Glomerular endothelial cell (primary cell): Measurements from ENCODE around the gene DPH6. TPM values are rescaled to one million over a fixed set of nuclear protein-coding genes. Genes with fewer than 3 reads are reported as not detected.
"Not testable (repeated sequence)": the region's sequence is repeated elsewhere in the genome, so short reads cannot be mapped to it uniquely, and the experiment has no call there.

Source experiments
- DNase-seq: peaks from one replicate; pipeline ENCODE4 v3.0.0-alpha.2; 2011; ENCODE audit warnings: low read depth, low spot score; ENCODE audit errors: extremely low read depth
- total RNA-seq: library from RNA; depleted of rRNA; stranded (reverse); fragments of >200 nt; gene quantifications from 2 replicates; pipeline ENCODE4 v1.2.3, GENCODE V29; 2015

The DPH6 gene
- total RNA-seq, 1 donor from 2014 or later: 3.7 TPM

- DNase-seq: no peak
Measured at GRCh38 chr15:35351059-35351458, 194.9 kb downstream of the DPH6 start.

GRCh38 chr15:35349916-35350315 is 196.0 kb downstream of the DPH6 start:
- no peak for DNase-seq

GRCh38 chr15:35330916-35331315 is 215.0 kb downstream of the DPH6 start:
- DNase-seq: no peak

GRCh38 chr15:35330048-35330695 is 215.8 kb downstream of the DPH6 start:
- no peak for DNase-seq

GRCh38 chr15:35329521-35329961 is 216.4 kb downstream of the DPH6 start:
- no peak for DNase-seq

GRCh38 chr15:35328836-35329235 is 217.1 kb downstream of the DPH6 start:
- DNase-seq: not testable (repeated sequence)

GRCh38 chr15:35327789-35328188 is 218.2 kb downstream of the DPH6 start:
- no peak for DNase-seq

- DNase-seq: no peak
Measured at GRCh38 chr15:35325374-35325941, 220.5 kb downstream of the DPH6 start.

GRCh38 chr15:35323141-35323540 is 222.8 kb downstream of the DPH6 start:
- DNase-seq: no peak

- DNase-seq: no peak
Measured at GRCh38 chr15:35321926-35322325, 224.0 kb downstream of the DPH6 start.

GRCh38 chr15:35320911-35321310 is 225.1 kb downstream of the DPH6 start:
- no peak for DNase-seq
